NCI-H748 treated with DMSO at 0.1 percent for 48 hours (cell line): ENCODE results near the gene C17orf50.

Experiments used
- DNase-seq: peaks from one replicate; lab custom pipeline; 2025; lab: John Stamatoyannopoulos, UW

Gene C17orf50

DNA sequence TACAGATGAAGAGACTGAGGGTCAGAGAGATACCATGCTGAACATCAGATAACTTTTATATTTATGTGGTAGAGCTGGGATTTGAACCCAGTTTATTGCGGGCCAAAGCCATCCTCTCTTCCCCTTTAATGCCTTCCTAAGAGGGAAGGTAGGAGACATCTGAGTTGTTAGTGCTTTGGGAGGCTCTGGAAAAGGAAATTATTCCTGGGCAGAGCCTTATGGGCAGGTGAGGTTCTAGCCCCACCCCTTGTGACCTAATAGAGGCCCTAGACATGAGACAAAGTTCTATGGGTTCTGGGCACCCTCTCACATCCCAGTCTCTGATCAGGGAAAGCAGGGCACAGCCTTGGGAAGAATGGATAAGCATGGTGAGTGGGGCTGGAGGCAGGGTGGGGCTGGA lies at the start of gene C17orf50:
TSS of gene C17orf50 (plus strand) at position 301 of the 400 bp plus-strand sequence. CDS start at position 356, 55 bp downstream.
- DNase-seq, result no peak

DNA sequence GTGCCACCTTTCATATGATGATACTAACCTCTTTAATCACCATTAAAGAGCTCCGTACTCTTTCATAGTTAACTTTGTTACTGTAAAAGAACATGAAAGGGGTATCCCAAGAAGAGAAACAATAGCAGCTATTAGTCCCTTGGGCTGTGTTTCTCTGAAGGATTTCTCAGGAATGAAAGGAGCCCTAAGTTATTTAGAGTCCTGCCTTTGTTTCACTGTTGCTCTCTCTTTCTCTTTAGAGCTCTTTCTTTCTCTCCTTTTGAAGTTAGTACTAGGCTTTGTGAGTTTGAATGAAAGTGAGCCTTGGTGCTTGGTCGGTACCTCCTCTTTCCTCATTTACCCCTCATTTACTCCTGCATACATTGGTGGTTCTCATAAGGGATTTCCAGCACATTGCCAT lies 49.7 kb upstream of the C17orf50 start:
- DNase-seq, result no peak

DNA sequence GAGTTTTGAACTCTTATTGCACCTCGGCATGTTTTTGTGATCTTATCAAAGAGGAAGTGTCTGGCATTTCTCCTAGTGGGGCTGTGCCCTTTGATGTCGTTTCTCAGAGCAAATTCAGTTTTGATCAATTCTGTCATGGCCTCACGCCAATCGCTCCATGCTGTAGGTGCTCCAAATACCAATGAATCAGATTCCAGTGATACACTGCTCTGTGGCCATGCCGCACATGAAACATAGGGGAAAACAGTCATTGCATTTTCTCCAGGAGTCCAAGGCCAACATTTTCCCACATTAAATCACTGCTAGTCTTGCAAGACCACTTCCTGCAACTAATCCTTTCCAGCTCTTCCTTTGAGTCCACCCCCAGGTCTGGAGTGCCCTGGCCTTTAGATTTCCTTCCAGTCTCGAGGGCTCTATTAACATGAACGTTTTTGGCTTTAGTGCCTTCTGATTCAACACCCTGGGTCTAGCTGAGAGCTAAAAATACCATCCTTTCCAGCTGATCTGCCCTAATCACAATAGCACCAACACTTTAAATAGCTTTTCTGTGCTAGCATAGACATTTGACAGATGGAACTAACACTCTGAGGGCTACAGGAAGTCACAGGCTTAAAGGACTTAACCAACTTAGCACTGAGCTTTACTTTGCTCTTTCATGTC lies 47.5 kb upstream of the C17orf50 start:
- DNase-seq, result no peak

DNA sequence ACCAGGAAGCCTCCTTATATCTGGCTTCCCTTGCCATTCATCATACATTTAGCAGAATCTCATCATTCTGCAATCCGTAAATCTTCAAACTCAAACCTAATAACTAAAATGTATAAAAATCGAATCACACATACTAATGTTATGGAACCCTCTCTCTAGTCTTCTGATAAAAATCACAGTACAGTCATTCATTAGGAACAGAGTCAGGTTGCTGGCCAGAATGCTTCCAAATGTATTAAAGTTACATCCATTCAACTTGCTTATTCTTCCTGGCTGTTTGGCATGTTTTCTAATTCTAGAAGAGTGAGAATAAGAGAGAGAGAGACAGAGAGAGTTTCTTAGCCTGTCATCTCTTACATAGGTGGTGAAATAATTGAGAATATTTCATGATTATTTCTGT lies 45.7 kb upstream of the C17orf50 start:
- no peak for DNase-seq

DNA sequence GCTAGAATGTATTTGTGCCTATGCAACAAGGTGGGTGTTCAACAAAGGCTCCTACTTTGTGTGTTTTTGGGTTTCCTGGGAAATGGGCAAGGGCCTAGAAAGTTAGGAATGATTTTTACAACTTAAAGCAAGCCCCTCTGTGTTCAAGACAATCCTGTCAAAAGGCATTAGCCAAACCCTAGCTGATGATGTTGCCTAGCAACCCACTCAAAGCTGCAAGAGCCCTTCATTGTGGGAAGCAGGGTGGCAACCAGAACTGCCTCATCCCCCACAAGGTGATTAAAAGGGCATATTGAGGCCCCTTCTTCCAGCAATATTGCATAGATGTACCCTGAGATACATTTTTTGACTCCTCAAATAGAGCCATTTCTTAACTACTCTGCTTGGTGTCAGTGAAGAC lies 45.3 kb upstream of the C17orf50 start:
- DNase-seq, result no peak

DNA sequence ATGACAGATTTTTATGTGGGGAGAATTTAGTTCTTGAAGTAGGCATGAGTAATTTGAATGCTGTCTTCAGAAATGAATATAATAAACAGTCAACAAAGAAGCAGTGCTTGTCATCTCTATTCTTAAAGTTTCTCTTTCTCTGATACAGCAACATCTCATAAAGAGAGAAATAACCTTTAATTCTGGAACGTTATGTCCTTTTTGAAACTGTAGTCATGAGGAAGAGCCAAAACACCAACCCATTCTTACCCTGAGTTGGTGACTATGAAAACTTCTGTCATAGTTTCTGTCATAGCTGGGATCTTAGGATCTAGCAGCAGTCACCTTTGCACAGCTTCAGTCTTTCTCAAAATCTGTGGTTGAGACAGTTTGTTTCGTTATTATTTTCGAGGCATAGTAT lies 44.5 kb upstream of the C17orf50 start:
- no peak for DNase-seq

DNA sequence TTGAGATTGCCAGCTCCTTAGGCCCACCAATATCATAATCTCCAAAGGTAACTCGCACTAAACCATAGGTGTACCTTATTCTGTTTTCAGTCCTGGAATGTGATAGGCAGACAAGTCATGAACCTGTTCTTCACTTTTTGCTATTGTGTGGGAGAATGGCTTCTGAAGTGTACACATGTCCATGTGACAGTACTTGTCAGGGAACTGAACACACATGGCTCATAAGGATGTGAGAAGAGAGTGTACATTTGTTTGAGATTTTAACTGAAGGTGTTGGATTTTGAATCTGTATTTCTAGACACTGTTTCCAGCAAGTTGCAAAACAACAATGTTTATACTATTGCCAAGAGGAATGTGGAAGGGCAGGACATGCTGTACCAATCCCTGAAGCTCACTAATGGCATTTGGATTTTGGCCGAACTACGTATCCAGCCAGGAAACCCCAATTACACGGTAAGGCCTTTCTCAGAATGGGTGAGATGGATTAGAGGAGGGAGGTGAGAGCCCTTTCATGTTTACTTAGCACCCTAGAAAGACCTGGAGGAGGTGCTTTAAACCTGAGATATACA lies 43.7 kb upstream of the C17orf50 start:
- DNase-seq, result no peak

DNA sequence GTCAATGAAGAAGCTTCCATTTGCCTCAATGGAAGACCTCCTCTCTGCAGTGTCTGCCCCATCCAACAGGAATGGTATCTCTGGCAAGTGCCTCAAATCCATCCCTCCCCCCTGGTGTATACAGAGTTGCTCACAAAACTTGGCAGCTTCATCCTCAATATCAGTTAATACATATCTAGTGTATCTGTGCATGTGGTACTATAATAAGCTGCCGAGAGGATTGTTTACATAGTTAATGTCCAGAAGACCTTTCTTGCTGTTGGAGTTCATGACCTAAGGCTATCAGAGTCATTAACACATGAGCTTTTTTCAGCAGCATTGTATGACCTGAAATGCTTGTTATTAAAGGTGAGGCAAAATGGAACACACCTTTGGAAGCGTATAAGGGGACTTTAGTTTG lies 43.2 kb upstream of the C17orf50 start:
- DNase-seq, result no peak

DNA sequence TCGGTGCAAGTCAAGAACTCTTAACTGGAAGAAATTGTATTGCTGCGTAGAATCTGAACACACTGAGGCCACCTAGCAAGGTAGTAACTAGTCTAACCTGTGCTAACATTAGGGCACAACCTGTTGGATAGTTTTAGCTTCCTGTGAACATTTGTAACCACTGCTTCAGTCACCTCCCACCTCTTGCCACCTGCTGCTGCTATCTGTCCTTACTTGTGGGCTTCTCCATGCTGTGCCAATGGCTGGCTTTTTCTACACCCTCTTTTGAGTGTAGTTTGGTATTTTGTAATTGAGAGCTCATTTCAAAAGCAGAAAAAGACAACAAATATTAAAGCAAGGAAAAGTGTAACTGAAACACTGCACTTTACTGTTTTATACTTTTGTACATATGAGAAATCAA lies 37.0 kb upstream of the C17orf50 start:
- no peak for DNase-seq

DNA sequence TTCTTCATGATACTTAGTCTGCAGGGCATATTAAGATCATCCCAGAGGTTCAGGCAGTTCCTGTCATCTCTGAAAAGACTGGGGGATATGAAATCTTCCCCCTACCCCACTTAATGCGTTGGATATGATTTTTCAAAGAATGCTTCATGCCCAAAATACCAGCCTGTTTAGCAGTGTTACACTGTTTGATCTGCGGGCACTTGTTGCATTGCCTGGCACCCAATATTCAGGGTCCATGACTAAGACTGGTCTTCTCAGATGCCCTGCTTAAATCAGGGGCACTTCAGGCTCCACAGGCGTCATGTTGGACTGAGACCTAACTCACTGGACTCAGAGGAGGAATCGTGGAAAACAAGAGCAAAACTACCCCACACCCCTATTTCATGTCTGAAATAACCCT lies 35.6 kb upstream of the C17orf50 start:
- DNase-seq, result no peak

DNA sequence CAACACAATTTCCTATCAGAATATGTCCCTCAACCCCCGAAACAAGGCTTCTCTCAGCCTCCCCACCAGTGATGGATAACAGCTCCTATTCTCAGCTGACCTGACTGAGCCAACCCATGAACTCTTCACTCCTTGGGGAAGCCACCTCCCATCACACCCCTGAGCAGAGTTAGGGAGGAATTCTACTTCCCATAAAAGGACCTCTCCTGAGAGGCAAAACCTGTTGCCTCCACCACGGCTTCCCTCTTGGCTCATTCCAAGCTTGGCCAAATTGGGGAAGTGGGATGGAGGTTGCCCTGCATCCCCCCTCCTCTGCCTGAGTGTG lies 34.9 kb upstream of the C17orf50 start:
- DNase-seq, result no peak

DNA sequence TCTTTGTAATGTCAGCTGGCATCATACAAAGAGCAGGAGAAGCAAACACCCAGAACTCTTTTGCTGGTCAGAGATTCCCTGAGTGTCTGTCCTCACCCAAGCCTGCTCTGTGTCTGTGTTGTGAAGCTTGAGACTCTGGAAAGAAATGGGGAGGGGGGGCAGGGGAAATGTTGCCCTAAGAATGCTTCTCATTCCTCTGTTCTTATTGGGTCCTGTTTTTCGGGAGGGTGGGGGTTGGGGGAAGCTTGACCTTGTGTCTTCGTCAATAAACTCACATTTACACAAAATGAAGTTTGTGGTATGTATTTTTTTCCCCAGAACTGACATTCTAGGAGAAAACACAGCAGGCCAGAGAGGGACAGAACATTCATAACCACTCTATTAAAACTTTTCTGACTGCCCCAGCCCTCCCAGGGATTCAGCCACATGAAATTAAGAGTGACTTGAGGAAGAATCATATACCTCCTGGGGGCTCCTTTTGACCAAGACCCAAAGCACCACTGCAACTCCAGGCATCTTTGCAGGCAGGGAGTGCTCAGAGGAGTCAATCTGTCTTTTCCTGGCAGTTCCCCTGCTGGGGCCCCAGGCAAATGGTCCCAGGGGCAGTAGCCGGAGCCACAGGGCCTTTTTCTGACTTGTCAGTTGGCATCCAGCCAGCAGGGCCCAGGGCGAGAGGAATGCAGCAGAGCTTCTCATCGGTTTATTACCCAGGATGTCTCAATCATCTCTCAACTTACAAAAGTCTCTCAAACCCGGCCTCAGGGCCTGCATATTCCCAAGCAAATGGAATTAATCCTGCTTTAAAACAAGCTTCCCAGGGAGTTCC lies 34.3 kb upstream of the C17orf50 start:
- no peak for DNase-seq

DNA sequence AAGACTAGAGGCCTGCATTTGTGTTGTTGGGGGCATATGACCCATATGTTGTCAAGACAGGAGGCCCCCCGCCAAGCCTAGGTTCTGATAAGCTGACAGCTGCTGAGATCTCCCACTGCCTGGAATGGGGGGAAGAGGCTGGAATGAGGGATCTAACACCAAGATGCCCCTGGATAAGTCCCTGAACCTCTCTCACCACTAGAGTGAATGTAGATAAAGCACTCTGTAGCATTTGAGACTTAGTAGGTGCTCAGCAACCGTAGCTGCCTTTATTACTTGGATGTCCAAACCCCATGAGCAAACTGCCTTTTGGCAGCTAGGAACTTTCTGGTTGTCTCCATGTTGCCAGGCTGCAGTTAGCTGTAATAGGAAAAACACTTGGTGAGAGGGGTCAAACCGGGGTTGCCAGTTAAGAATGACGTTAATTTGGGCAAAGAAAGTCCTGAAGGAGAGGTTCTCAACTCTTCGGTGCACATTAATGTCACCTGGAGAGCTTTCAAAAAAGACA lies 33.7 kb upstream of the C17orf50 start:
- DNase-seq, result no peak

DNA sequence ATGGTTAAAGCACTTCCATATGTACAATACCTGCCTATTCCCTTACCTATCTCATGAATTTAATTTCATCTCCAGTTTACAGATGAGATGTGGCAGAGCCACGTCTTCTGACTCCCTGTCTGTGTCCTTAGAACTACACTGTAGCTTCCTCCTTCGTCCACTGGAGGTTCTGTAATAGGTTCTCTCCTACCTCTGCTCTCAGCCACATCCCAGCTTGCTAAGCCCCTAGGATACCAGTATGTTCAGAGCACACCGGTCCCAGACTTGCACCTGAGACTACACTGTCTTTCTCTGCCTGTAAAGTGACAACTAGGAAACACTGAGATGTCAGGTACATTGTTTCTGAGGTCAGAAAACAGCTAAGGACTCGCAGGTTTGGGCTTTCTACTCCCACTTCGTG lies 33.1 kb upstream of the C17orf50 start:
- DNase-seq, result no peak

DNA sequence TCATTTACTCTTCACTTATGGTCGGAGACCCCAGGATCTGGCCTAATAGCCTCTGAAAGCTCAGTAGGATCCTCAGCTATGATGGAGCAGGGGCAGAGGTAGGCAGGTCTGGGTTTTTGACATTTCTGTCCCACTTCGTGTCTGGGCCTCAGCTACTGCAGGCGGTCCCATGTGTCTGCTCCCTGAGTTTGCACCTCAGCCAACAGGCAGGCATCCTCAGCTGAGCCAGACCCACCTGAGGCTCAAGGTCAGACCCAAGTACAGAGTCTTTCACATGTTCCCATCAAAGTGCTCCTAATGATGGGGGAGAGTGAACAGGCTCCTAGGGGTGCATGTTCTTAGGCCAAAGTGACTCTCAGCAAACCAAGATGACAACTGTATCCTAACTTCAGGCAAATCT lies 32.1 kb upstream of the C17orf50 start:
- no peak for DNase-seq

DNA sequence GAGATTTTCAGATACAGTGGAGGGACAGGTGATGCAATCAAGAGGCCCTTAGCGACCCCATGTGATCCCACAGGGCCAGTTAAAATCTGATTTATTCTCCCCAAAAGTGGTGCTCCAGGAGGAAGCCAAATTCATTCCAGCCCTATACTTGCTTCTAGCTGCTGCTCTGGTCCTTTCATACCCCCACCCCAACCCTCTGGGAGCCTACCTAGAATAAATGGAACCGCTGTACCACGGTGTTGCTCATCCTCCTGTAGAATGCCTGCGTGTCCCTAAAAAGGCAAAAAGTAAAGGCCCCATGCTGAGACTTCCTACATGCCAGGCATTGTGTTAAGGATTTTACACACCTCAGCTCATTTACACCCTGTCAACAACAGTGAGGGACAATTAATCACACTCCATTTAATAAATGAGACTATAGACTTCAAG lies 31.3 kb upstream of the C17orf50 start:
- no peak for DNase-seq

DNA sequence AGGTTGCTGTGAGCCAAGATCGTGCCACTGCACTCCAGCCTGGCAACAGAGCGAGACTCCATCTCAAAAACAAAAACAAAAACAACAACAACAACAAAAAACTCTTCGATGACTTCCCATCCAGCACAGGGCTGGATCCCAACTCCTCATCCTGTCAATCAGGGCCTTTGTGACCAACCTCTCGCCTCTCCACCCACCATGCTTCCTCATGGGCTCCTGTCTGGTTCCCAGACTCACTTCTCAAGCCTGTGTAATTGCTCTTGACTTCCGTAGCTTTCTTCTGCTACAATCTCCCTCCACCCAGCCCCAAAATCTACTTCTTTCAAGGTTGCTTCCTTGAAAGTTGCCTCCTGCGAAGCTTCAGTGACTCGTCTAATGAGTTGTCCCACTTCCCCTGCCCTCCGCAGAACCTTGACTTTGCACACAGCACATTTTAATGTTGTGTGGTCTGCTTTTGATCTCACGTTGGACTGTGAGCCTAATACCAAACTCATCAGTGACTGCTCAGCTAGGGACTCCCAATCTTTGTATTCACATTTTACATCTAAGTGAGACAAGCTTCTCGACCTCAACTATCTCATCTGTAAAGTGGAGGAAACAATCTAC lies 30.2 kb upstream of the C17orf50 start:
- DNase-seq, result no peak

DNA sequence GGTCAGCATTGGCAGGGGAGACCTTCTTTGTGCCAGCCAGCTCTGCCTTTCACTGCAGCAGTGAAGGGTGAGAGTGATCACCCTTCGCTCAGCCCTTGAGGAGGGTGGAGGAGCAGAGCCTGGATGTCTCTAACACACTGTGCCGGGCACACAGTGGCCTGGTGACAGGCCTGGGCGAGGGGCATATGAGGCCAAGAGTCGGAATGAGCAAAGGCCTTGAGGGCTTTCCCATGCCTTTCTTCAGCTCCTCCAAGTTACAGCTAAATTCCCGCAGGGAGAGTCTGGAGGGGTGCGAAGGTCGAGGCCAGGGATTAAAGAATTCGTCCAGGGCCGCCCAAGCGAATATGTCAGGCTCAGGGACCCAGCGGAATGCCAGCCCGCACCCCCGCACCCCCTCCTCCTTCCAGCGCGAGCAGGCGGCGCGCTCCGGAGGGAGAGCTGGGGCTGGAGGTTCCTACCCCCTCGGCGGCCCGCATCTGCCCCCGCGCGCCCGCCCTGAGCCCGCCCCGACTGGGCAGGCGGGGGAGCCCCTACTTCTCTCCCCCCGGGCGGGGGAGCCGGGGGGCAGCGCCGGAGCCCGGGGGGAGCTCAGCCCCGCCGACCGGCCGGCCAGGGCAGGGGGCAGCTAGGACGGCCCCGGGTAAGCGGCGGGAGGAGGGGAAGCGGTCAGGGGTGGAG lies 29.3 kb upstream of the C17orf50 start, which contains the start of gene RASL10B:
TSS of gene RASL10B (plus strand) at position 401 of the 678 bp plus-strand sequence. CDS start 3,546 bp downstream, outside the sequence.
- DNase-seq, result peak; percentile 5

DNA sequence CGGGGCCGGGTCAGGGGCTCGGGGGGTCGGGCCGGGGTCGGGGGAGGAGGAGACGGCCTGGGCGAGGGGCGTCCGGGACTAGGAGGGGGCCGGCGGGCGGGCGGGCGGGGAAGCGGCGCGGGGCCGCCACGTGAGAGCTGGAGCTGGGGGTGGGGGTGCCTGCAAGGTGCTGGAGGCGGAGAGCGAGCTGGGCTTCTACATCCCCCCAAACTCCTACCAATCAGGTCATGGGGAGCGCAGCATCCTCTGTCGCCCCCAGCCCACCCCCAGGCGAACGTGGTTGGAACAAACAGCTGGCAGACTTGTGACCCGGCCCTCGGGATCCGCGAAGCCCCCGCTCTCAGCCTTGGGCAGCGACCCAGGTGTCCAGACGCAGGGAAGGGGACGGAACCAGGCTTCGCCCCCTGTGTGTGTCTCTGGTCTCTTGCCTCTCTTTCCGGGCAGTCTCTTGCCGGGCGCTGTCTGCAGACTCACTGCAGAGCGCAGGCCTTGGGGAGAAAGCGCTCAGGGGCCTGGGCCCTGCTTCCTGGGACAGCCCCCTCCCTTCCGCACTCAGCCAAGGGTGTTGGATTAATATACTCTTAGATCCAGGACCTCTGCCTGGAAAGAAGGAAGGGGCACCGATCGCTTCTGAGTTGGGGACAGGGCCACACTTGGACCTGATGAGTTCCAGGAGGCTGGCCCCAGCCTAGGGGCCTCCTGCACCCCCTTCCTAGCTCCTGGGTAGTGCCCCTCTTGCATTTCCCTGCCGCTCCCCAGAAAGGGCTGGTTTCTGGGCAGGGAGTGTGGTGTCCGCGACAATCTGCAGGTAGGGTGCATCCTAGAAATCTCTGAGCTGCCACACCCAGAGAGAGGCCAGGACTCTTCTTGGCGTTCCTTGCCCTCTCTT lies 28.5 kb upstream of the C17orf50 start:
- DNase-seq, result no peak

DNA sequence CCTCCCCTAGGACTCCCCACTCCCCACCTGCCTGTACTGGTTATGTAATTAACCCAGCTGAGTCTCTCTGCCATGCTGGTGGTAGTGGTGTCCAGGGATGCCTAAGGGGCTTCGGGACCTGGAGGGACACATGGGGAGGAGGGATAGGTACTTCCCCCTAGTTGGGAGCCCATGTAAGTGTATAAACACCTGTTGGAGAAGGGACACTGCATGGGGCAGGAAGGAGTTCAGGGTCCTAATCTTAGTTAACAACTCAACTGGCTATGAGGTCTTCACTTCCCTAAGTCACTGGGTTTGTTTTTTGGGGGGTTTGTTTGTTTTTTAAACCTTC lies 27.9 kb upstream of the C17orf50 start:
- DNase-seq, result no peak

DNA sequence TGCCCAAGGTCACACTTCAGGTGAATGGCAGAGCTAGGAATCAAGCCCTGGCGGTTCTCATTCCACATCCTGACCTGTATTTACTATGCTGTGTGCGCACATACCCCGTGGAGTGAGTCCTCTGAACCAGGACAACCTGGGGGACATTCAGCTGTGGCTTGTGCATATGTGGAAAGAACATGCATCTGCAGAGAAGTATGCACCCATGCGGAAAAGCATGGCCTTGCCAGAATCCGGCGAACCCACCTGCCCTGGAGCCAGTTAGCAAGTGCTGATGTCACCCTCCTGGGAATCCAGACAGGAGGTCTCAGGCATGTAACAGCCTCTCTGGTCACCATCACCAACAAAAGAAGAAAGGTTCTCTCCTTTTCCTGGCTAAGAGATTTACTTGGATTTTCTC lies 27.3 kb upstream of the C17orf50 start:
- no peak for DNase-seq
